K562 (cell line): Measurements from ENCODE around the gene UBA7. TPM values are rescaled to one million over a fixed set of nuclear protein-coding genes. Genes with fewer than 3 reads are reported as not detected.

Experiments used
- CCNT2 ChIP-seq: IDR thresholded peaks from 2 replicates; pipeline ENCODE4 v1.6.1; 2011; ENCODE audit warnings: borderline replicate concordance, low read depth, mild to moderate bottlenecking, moderate library complexity, mixed read lengths, low read length; ENCODE audit not compliant: insufficient read length; ENCODE audit errors: extremely low read depth
- CREM ChIP-seq: IDR thresholded peaks from 2 replicates; pipeline ENCODE4 v1.6.1; 2014; ENCODE audit warnings: antibody characterized with exemption, low read depth
- E2F5 ChIP-seq: sonication (generic); formaldehyde crosslinking; IDR thresholded peaks from 2 replicates; pipeline ENCODE4 v1.8.0; 2022; ENCODE audit warnings: mild to moderate bottlenecking, missing genetic modification reagents
- GATAD2B ChIP-seq: fragments of 450-650 bp; IDR thresholded peaks from 2 replicates; pipeline ENCODE4 v1.6.1; 2017; ENCODE audit warnings: mild to moderate bottlenecking, borderline replicate concordance
- HNRNPK ChIP-seq: fragments of 200-400 bp; formaldehyde crosslinking; IDR thresholded peaks from one replicate; pipeline ENCODE4 v1.6.1; 2018; ENCODE audit warnings: mild to moderate bottlenecking, low read depth, low read length; ENCODE audit not compliant: poor library complexity, severe bottlenecking
- HSF4 ChIP-seq: fragments of 250-450 bp; sonication (Bioruptor Pico); IDR thresholded peaks from 2 replicates; pipeline ENCODE4 v2.1.2; 2022; ENCODE audit warnings: mild to moderate bottlenecking, moderate library complexity, borderline replicate concordance
- KDM4B ChIP-seq, 2 experiments: fragments of 450-650 bp in 1 of 2; sonication (generic) in 1 of 2; IDR thresholded peaks; 2 replicates each; pipeline ENCODE4 v1.6.1; 2016 to 2017; ENCODE audit warnings: borderline replicate concordance in 2 of 2, antibody characterized with exemption in 1 of 2, low read depth in 1 of 2, mild to moderate bottlenecking in 1 of 2
- KDM5B ChIP-seq: fragments of 200-600 bp; sonication (generic); IDR thresholded peaks from 2 replicates; pipeline ENCODE4 v1.6.1; 2012; ENCODE audit warnings: low read depth, mild to moderate bottlenecking, moderate library complexity, low read length, control low read depth, inconsistent platforms; ENCODE audit not compliant: insufficient replicate concordance
- KLF13 ChIP-seq: fragments of 450-650 bp; IDR thresholded peaks from 2 replicates; pipeline ENCODE4 v1.6.1; 2016; ENCODE audit warnings: missing genetic modification characterization, low read depth, mild to moderate bottlenecking, missing compliant biosample characterization, moderate library complexity, borderline replicate concordance
- NFIX ChIP-seq: fragments of 250-450 bp; sonication (Bioruptor Pico); IDR thresholded peaks from 2 replicates; pipeline ENCODE4 v1.4.0; 2020; ENCODE audit warnings: low read depth, mild to moderate bottlenecking, moderate library complexity
- PML ChIP-seq: IDR thresholded peaks from 2 replicates; pipeline ENCODE4 v1.6.1; 2012; ENCODE audit warnings: low read length, inconsistent platforms
- POLR3G ChIP-seq: IDR thresholded peaks from 2 replicates; pipeline ENCODE4 v1.6.1; 2011; ENCODE audit not compliant: insufficient read length, insufficient replicate concordance; ENCODE audit errors: extremely low read depth
- RBM22 ChIP-seq: fragments of 200-400 bp; formaldehyde crosslinking; IDR thresholded peaks from 2 replicates; pipeline ENCODE4 v1.6.1; 2018; ENCODE audit warnings: low read length, low read depth; ENCODE audit not compliant: poor library complexity, severe bottlenecking
- SMAD1 ChIP-seq: fragments of 150-350 bp; IDR thresholded peaks from 2 replicates; pipeline ENCODE4 v1.6.1; 2014; ENCODE audit warnings: low read length, low read depth; ENCODE audit not compliant: partially characterized antibody
- ZNF175 ChIP-seq: fragments of 200-800 bp; sonication (Bioruptor generic); IDR thresholded peaks from 2 replicates; pipeline ENCODE4 v1.6.1; 2016; ENCODE audit warnings: low read depth, mild to moderate bottlenecking, missing genetic modification characterization, missing compliant biosample characterization
- ZNF384 ChIP-seq: IDR thresholded peaks from 2 replicates; pipeline ENCODE4 v1.6.1; 2012; ENCODE audit warnings: low read depth, low read length, improper control_type of control experiment
- ZNF408 ChIP-seq: fragments of 250-450 bp; sonication (Bioruptor Pico); IDR thresholded peaks from 2 replicates; pipeline ENCODE4 v1.4.0; 2020; ENCODE audit warnings: low read depth, mild to moderate bottlenecking, moderate library complexity
- ZNF785 ChIP-seq: fragments of 250-450 bp; sonication (Bioruptor Pico); IDR thresholded peaks from 2 replicates; pipeline ENCODE4 v1.4.0; 2020; ENCODE audit warnings: mild to moderate bottlenecking
- polyA plus RNA-seq, 8 experiments: library from polyadenylated mRNA; depleted of rRNA in 4 of 8; stranded (reverse) in 5 of 8; unstranded in 3 of 8; fragments of >200 nt; fragmentation: Nextera tagmentation in 2 of 8; fragmentation: Illumina TruSeq in 1 of 8; extraction: Ambion mirVana in 2 of 8; extraction: Trizol in 1 of 8; gene quantifications; 2 replicates each; pipeline versions ENCODE4 v1.2.1 to v1.2.3, GENCODE V29; 2011 to 2014; ENCODE audit warnings: inconsistent platforms in 1 of 8, missing spikeins in 1 of 8
- total RNA-seq, 7 experiments: library from RNA; depleted of rRNA in 6 of 7; stranded (reverse); fragments of >200 nt in 6 of 7; fragmentation: Illumina TruSeq in 2 of 7; extraction: Trizol in 2 of 7; gene quantifications; 2 replicates each; pipeline versions ENCODE4 v1.2.1 to v1.2.3, GENCODE V29; 2011 to 2021; ENCODE audit warnings: low replicate concordance in 1 of 7
- TF ChIP-seq, protein P1 (sequence below): fragments of 250-450 bp; sonication (Bioruptor Pico); IDR thresholded peaks from 2 replicates; pipeline ENCODE4 v1.8.0; 2021; ENCODE audit warnings: mild to moderate bottlenecking, moderate library complexity
- TF ChIP-seq, protein P2 (sequence below): fragments of 450-650 bp; formaldehyde crosslinking; IDR thresholded peaks from 2 replicates; pipeline ENCODE4 v1.4.0; 2020; ENCODE audit warnings: mild to moderate bottlenecking
- TF ChIP-seq, protein P3 (sequence below): fragments of 250-450 bp; sonication (Bioruptor Pico); IDR thresholded peaks from 2 replicates; pipeline ENCODE4 v1.4.0; 2020; ENCODE audit warnings: mild to moderate bottlenecking, moderate library complexity, borderline replicate concordance

Gene UBA7
- total and polyA plus RNA-seq, 9 of the 15 experiments (the other 6 are each of a cell fraction or from before 2014, with no cell fraction given), result 0.17 to 3.3 (median 2.0) TPM

- no peak for TF ChIP-seq E2F5 (CRISPR knock-in tag)
- no peak for TF ChIP-seq KDM4B (IDR thresholded peaks at IDR 0.05; ENCODE audit: borderline replicate concordance in 2 of 2, low read depth in 1 of 2)
- TF ChIP-seq, protein P1, sequence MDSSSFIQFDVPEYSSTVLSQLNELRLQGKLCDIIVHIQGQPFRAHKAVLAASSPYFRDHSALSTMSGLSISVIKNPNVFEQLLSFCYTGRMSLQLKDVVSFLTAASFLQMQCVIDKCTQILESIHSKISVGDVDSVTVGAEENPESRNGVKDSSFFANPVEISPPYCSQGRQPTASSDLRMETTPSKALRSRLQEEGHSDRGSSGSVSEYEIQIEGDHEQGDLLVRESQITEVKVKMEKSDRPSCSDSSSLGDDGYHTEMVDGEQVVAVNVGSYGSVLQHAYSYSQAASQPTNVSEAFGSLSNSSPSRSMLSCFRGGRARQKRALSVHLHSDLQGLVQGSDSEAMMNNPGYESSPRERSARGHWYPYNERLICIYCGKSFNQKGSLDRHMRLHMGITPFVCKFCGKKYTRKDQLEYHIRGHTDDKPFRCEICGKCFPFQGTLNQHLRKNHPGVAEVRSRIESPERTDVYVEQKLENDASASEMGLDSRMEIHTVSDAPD (CRISPR knock-in tag), result no peak
- no peak for TF ChIP-seq GATAD2B
- TF ChIP-seq ZNF175 (CRISPR knock-in tag), result peak; percentile 46; the same call in 1 of the 2 replicates
- TF ChIP-seq, protein P2, sequence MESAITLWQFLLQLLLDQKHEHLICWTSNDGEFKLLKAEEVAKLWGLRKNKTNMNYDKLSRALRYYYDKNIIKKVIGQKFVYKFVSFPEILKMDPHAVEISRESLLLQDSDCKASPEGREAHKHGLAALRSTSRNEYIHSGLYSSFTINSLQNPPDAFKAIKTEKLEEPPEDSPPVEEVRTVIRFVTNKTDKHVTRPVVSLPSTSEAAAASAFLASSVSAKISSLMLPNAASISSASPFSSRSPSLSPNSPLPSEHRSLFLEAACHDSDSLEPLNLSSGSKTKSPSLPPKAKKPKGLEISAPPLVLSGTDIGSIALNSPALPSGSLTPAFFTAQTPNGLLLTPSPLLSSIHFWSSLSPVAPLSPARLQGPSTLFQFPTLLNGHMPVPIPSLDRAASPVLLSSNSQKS (CRISPR knock-in tag), result no peak
- TF ChIP-seq RBM22, result no peak
- no peak for TF ChIP-seq ZNF785 (CRISPR knock-in tag)
- TF ChIP-seq POLR3G, result no peak
- no peak for TF ChIP-seq HNRNPK
- TF ChIP-seq PML, result peak; percentile 52; the same call in 1 of the 2 replicates
- peak; percentile 39 for TF ChIP-seq CCNT2
- no peak for TF ChIP-seq ZNF408
- no peak; the same call in 1 of the 2 replicates for TF ChIP-seq HSF4
- TF ChIP-seq, protein P3, sequence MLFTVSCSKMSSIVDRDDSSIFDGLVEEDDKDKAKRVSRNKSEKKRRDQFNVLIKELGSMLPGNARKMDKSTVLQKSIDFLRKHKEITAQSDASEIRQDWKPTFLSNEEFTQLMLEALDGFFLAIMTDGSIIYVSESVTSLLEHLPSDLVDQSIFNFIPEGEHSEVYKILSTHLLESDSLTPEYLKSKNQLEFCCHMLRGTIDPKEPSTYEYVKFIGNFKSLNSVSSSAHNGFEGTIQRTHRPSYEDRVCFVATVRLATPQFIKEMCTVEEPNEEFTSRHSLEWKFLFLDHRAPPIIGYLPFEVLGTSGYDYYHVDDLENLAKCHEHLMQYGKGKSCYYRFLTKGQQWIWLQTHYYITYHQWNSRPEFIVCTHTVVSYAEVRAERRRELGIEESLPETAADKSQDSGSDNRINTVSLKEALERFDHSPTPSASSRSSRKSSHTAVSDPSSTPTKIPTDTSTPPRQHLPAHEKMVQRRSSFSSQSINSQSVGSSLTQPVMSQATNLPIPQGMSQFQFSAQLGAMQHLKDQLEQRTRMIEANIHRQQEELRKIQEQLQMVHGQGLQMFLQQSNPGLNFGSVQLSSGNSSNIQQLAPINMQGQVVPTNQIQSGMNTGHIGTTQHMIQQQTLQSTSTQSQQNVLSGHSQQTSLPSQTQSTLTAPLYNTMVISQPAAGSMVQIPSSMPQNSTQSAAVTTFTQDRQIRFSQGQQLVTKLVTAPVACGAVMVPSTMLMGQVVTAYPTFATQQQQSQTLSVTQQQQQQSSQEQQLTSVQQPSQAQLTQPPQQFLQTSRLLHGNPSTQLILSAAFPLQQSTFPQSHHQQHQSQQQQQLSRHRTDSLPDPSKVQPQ (CRISPR knock-in tag), result 0 out of 2 replicates have a peak, but pooled peaks have one; percentile 24
- TF ChIP-seq ZNF384, result no peak
- TF ChIP-seq CREM, result peak; percentile 90
- TF ChIP-seq NFIX, result no peak
- peak; percentile 86 for TF ChIP-seq KDM5B
- no peak for TF ChIP-seq SMAD1
- no peak for TF ChIP-seq KLF13 (tag)
Observed at GRCh38 chr3:49786357-49787181, 27.2 kb downstream of the UBA7 start, which contains the start of gene IP6K1 (continued).
